Measurements from ENCODE around the gene SPINT2.
"Not testable (repeated sequence)": the region's sequence is repeated elsewhere in the genome, so short reads cannot be mapped to it uniquely, and the experiment has no call there.

DNA sequence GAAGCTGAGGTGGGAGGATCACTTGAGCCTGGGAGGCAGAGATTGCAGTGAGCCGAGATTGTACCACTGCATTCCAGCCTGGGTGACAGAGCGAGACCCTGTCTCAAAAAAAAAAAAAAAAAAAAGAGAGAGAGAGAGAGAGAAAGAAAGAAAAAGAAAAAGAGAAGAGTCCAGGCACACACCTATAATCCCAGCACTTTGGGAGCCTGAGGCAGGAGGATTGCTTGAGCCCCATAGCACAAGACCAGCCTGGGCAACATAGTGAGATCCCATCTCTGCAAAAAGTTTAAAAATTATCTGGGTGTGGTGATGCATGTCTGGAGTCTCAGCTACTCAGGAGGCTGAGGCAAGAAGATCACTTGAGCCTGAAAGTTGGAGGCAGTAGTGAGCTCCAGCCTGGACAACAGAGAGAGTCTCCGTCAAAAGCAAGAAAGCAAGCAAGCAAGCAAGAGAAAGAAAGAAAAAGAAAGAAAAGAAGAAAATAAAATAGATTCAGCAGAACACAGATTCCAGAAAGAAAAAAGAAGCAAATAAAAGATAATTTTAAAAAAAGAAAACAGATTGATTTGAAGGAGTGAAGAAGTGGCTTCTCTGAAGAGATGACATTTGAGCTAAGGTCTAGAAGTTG is 33.8 kb upstream of the SPINT2 start:
- not testable (repeated sequence) for TF ChIP-seq FOXK2 (IDR thresholded peaks at IDR 0.05); FOXA1 (IDR thresholded peaks at IDR 0.05); SP1 (IDR thresholded peaks at IDR 0.05); FOXM1 (IDR thresholded peaks at IDR 0.05; ENCODE audit: borderline replicate concordance); SUZ12 (IDR thresholded peaks at IDR 0.05); CTBP1 (IDR thresholded peaks at IDR 0.05; ENCODE audit: borderline replicate concordance); LEF1 (IDR thresholded peaks at IDR 0.05; ENCODE audit: borderline replicate concordance)
